AG10803 (cell line): ENCODE results near the gene REEP1.

Source experiments
- DNase-seq: peaks from one replicate; pipeline ENCODE4 v3.0.0; 2010; ENCODE audit warnings: low read depth
- H3K4me3 ChIP-seq: 2 replicates; pipeline ENCODE4 v1.5.1; 2011; ENCODE audit warnings: mild to moderate bottlenecking, low read length, control low read depth
- TF ChIP-seq, protein P1 (sequence below): conservative IDR thresholded peaks from 2 replicates; pipeline ENCODE4 v1.5.1; 2011; ENCODE audit warnings: mild to moderate bottlenecking, low read length, control low read depth, inconsistent platforms

The REEP1 gene

DNA sequence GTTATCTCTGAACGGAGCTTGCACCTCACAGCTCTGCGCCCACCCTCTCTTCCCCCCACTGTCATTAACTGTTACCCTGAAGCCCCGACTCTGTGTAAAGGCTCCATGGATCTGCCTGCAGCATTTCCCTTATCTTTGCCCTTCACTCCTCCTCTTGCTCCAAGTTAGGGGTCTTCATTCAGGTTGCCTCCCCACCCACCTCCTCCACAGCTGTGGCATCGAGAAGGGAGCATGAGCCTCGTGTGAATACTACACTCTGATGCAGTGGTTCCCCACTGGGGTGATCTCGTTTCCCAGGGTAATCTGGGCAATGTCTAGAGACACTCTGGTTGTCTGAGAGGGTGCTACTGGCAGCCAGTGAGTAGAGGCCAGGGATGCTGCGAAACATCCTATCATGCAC lies 51.4 kb downstream of the REEP1 start:
- no peak overlapping the region for H3K4me3 ChIP-seq
- no peak for DNase-seq
- TF ChIP-seq, protein P1, sequence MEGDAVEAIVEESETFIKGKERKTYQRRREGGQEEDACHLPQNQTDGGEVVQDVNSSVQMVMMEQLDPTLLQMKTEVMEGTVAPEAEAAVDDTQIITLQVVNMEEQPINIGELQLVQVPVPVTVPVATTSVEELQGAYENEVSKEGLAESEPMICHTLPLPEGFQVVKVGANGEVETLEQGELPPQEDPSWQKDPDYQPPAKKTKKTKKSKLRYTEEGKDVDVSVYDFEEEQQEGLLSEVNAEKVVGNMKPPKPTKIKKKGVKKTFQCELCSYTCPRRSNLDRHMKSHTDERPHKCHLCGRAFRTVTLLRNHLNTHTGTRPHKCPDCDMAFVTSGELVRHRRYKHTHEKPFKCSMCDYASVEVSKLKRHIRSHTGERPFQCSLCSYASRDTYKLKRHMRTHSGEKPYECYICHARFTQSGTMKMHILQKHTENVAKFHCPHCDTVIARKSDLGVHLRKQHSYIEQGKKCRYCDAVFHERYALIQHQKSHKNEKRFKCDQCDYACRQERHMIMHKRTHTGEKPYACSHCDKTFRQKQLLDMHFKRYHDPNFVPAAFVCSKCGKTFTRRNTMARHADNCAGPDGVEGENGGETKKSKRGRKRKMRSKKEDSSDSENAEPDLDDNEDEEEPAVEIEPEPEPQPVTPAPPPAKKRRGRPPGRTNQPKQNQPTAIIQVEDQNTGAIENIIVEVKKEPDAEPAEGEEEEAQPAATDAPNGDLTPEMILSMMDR, result no peak

- DNase-seq, result no peak
- H3K4me3 ChIP-seq, result no peak overlapping the region
- TF ChIP-seq, protein P1, result no peak
These were observed 51.9 kb downstream of the REEP1 start for GRCh38 chr2:86285571-86285970.

- H3K4me3 ChIP-seq, result no peak overlapping the region
- TF ChIP-seq, protein P1, result no peak
These were observed 52.4 kb downstream of the REEP1 start for GRCh38 chr2:86284987-86285386.

GRCh38 chr2:86284401-86284841 lies 53.0 kb downstream of the REEP1 start:
- TF ChIP-seq, protein P1, result no peak
- DNase-seq, result no peak
- no peak overlapping the region for H3K4me3 ChIP-seq

More at GRCh38 chr2:86284987-86285386, 52.4 kb downstream of the REEP1 start:
- DNase-seq, result no peak

DNA sequence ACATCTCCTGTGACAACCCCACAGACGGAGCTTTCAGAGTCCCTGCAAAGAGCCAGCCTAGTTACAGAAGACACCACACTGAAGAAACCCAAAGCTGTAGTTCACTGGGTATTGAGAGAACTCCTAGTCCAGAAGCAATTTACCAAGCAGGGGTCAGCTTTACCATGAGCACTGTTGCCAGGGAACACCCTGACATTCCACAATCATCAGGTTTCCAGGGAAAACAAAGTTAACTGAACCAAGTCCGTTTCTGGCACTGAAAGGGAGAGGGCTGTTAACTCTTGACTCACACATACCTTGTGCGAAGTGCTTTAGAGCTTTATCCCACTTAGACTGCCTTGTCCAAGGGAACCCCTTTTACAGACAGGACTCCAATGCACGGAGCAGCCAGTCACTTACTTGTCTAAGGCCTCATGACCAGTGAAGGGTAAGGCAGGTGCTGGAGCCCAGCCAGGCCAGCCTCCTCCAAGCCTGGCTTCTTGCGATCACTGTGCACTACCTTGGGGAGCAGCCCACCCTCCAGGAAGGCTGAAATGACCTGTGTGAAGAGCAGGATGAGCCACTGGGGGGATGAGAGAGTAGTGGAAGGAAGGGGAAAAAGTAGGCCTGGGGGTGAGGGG lies 53.9 kb downstream of the REEP1 start:
- TF ChIP-seq, protein P1, result no peak
- H3K4me3 ChIP-seq, result no peak overlapping the region
- no peak for DNase-seq

GRCh38 chr2:86281066-86281700 lies 56.2 kb downstream of the REEP1 start:
- no peak for DNase-seq
- no peak overlapping the region for H3K4me3 ChIP-seq
- TF ChIP-seq, protein P1, result no peak

GRCh38 chr2:86280191-86280667 lies 57.2 kb downstream of the REEP1 start:
- TF ChIP-seq, protein P1, result no peak
- H3K4me3 ChIP-seq, result no peak overlapping the region
- DNase-seq, result peak; percentile 13
